ENCODE data around the gene PIK3R5.
"Not testable (repeated sequence)": the region's sequence is repeated elsewhere in the genome, so short reads cannot be mapped to it uniquely, and the experiment has no call there.

PIK3R5 gene, protein sequence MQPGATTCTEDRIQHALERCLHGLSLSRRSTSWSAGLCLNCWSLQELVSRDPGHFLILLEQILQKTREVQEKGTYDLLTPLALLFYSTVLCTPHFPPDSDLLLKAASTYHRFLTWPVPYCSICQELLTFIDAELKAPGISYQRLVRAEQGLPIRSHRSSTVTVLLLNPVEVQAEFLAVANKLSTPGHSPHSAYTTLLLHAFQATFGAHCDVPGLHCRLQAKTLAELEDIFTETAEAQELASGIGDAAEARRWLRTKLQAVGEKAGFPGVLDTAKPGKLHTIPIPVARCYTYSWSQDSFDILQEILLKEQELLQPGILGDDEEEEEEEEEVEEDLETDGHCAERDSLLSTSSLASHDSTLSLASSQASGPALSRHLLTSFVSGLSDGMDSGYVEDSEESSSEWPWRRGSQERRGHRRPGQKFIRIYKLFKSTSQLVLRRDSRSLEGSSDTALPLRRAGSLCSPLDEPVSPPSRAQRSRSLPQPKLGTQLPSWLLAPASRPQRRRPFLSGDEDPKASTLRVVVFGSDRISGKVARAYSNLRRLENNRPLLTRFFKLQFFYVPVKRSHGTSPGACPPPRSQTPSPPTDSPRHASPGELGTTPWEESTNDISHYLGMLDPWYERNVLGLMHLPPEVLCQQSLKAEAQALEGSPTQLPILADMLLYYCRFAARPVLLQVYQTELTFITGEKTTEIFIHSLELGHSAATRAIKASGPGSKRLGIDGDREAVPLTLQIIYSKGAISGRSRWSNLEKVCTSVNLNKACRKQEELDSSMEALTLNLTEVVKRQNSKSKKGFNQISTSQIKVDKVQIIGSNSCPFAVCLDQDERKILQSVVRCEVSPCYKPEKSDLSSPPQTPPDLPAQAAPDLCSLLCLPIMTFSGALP

DNA sequence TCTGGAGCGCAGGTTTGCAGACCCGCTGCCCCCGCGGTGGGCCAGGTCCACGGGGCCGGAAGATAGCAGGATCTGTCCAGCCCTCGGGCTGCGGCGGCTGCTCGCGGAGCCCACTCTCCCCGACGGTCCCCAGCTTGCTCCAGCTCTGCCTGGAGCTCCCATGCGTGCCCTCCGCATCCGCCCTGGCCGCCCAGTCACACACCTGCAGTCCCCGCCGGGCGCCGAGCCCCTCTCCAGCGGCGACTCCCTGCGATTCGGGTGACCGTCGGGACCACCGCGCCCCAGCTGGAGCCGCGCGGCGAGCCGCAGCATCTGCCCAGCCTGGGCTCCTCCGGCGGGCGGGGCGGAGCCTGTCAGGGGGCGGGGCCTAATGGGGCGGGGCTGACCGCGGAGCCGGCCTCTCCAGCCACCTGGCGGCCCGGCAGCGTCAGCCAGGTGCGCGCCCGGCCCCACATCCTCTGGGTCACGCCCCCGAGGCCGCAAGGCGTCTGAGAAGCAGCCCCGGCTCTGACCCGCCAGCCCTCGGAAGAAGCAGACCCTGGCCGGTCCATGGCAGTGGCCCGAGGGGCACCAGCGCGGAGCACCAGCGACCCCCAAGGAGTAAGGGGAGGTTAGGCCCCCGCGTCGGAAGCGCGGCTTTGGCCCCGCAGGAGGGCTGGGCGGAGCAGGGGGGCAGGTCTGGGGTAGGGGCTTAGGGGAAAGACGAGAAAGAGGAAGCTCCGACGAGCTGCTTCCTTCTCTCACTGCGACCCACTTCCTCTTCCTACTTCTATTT, at the start of gene PIK3R5:
PIK3R5 (minus strand) TSS at position 314 of the 775 bp plus-strand sequence. CDS start 54,213 bp downstream, outside the sequence.
- DNase-seq (ENCODE audit: low read depth), result peak; percentile 72

DNA sequence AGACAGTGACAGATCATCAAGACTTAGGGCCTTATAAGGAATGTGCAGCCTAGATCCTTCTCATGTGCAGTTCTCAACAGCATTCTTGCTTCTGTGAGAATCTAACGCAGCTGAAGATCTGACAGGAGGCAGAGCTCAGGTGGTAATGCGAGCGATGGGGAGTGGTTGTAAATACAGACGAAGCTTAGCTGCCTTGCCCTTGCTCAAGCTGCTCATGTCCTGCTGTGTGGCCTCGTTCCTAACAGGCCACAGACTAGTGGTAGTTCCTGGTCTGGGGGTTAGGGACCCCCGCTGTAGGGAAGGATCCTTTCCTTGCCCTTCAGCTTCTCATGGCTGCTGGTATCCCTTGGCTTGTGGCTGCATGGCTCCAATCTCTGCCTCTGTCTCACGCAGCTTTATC, 45.5 kb upstream of the PIK3R5 start:
- no peak for DNase-seq (ENCODE audit: low read depth)

DNA sequence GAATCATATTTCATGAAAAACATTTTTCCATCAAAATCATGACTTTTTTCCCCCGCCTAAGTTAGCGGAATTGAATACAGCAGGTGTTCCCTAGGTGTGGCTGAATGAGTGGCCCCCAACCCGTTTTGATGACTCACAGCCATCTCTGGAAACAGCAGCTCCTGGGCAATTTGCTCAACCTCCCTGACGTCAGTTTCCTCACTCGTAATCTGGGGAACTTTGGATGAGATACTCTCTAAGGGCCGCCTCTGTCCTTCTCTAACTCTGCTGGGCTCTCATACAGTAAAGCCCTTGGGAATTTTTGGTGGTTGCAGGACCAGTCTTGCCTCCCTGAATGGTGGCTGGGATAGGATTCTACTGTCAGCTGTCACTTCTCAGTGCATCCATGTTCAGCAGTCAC, 44.2 kb upstream of the PIK3R5 start:
- DNase-seq (ENCODE audit: low read depth), result no peak

DNA sequence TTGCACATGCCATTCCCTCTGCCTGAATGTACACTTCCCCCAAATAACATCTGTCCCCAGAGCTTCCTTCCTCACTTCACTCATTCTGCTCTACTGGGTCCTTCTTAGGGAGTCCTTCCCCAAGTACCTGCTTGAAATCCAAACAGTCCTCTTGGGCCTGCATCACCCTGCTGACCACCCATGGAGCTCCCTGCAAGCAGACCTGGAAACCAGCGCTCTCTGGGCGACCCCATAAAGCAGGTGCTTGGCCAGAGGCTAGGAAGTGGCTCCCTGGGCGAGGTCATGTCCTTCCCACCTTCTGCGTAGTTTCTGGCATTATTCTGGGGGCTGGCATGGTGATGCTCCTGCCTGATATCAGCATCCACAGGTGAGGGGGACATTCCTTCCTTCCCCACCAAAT, 43.6 kb upstream of the PIK3R5 start:
- DNase-seq (ENCODE audit: low read depth), result no peak

GRCh38 chr17:9007052-9007714, 41.7 kb upstream of the PIK3R5 start:
- no peak for DNase-seq (ENCODE audit: low read depth)

DNA sequence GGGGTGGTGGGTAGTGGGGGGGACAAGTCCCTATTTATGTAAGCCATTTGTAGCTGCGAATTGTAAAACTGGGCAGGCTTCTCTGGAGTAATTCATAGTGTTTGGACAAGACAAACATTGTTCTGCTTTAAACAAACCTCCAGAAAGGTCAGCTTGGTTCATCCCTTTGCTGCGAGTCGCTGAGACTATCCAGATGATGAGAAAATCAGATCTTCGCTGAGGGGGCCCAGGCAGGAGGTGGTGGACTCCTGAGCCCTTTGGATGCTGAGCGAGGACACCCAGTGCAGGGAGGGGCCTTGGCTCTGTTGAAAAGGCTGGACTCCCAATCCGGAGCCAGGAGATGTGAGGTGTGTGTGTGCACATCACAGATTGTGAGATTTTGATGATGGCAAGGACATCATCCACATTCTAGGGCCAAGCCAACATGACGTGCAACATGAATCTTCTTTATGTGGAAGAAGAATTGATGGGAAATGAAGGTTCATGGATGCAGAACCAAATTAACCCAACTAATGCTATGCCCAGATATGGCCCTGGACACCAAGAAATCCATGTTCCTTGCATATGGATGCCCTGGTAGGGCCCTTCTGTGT, 40.8 kb upstream of the PIK3R5 start:
- no peak for DNase-seq (ENCODE audit: low read depth)

DNA sequence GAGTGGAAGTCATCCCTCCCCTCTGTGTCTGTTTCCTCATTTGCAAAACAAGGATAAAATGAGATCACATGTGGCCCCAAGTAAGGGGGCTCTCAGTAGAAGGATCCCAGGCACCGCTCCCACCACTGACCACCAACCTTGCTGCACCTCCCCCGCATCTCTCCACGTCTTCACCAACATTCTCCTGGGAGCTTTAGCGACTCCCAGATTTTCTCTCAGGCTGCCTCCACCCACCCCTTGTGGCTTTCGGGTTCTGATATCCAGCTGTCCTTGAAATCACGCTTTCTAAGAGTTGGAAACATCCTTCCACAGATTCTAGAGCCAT, 39.4 kb upstream of the PIK3R5 start:
- DNase-seq (ENCODE audit: low read depth), result no peak

GRCh38 chr17:9004132-9004960, 38.8 kb upstream of the PIK3R5 start:
- DNase-seq (ENCODE audit: low read depth), result no peak

DNA sequence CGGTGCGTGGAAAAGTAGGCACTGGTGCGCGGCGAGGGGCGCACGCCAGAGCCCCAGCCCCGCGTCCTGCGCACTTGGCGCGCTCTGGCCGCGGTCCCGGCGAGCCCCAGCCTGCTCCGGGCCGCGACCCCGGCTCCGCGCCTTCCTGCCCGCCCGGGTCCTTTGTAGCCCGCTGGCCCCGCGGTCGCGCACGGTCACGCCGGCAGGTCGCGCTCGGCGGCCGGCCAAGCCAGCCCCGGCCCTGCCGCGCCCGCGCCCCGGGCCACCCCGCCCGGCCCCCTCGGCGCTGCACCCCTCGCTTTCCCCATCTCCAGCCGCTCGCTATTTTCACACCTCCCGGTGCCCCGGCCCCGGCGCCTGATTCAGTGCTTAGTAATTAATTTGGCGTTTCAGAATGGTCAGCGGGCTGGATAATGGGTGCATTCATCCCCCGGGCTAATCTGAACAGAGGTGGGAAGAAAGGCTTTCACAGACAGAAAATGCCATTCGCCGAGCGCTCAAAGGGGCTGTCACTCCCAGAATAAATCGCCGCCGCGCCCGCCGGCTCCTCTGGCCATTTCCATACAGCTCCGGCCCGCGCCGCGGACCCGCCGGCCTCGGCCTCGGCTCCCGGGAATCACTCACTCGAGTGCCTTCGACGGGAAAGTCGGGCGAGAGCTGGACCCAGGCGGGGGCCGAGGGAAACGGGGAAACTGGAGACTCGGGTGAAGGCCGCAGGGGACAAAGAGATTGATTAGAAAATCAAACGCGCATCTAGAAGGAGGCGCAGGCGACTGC, 38.0 kb upstream of the PIK3R5 start:
- DNase-seq (ENCODE audit: low read depth), result no peak

- DNase-seq (ENCODE audit: low read depth), result no peak
These were observed 37.3 kb upstream of the PIK3R5 start for GRCh38 chr17:9002606-9003354.

GRCh38 chr17:9002227-9002605, 36.7 kb upstream of the PIK3R5 start:
- no peak for DNase-seq (ENCODE audit: low read depth)

- no peak for DNase-seq (ENCODE audit: low read depth)
These were observed 36.1 kb upstream of the PIK3R5 start for GRCh38 chr17:9001559-9001958.

DNA sequence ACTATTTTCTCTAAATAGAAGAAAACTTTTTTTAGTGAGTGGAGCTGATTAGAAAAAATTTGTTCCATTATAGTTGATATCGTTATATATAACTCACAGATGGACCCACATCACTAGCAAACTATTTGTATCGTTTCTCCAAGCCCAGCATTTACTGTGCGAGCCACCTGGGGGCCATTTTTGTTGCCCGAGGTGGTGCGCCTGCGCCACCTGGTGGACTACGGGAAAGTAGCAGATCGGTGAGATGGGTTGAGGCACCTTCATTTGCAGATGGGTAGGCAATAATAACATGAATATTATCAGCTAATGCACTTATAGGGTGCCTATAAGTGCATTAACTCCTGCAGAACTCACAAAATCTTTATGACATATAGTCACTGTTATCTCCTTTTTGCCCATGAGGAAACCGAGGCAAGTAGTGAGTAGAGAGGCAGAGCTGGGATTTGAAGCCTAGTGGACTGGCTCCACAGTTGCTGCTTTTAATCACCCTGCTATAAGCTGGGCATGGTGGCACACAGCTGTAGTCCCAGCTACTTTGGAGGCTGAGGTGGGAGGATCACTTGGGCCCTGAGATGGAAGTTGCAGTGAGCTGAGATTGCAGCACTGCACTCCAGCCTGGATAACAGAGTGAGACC, 32.6 kb upstream of the PIK3R5 start:
- DNase-seq (ENCODE audit: low read depth), result peak; percentile 56

DNA sequence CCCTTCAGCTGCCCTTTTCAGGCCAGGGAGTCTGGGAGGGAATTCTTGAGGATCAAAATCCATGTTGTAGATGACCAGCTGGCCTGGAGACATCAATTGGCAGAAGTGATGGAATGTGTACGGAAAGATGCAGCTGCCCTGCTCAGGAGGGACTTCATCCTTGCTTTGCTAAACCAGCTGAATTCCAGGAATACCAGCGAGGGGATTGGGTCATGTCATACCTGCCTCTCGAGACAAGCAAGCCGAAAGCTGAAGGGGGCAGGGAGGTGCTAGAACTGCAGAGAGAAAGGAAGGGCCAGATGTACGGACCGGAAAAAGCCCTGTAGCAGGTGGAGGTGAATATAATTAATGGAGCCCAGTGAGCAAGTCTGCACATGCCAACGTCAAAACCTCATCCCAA, 30.2 kb upstream of the PIK3R5 start:
- DNase-seq (ENCODE audit: low read depth), result no peak

DNA sequence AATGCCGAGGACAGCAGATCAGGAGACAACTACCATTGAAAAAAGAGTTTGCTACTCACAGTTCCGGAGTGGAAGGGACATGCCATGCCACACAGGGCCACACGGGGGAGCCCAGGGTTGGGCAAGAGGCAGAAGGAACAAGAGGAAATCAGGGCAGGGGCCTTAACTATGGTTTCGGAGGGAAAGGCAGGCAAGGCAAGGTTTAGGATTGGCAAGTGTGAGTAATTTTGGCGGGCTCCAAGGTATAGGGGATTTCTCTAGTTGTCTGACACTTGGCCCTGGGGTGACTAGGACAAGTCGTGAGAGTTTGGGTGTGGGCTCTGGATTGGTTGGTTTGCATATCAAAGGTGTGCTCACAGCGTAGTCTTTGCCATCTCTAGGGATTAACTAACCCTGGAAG, 28.8 kb upstream of the PIK3R5 start:
- DNase-seq (ENCODE audit: low read depth), result no peak

DNA sequence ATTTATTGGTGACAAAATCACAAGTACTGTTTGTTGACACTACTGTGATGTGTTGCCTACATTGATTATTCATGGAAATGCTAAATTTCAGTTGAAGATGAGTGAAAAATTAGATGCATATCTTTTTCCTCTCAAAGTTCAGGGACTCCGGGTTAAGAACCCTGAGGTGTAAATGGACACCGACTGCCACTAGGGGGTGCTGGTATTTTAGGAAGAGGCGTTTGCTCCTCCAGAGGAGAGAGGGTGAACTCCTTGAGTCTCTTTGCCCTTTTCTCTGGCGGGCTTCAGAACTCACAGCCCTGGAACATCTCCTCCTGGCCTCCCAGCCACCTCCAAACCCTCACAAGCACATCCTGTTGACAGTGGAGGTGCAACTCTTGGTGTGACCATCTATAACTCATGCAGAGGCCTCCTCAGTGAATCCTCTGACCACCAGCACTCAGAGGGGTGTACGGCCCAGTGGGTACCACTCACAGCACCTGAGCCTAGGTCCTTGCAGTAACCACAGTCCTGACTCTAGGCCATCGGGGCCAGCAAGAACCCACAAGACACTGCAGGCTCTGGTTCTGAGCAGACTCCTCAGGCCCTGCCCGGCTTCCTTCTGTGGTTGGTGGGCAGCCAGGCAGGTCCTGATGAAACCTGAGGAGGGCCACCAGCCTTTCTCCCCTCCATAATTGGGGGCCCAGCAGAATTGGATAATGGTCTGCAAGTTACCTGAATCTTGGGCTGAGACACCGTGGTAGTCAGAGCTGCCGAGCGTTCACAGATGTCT, 26.2 kb upstream of the PIK3R5 start:
- peak; percentile 23 for DNase-seq (ENCODE audit: low read depth)

GRCh38 chr17:8988263-8988935, 22.9 kb upstream of the PIK3R5 start:
- DNase-seq (ENCODE audit: low read depth), result not testable (repeated sequence)

All from T-helper 22 cell (primary cell).